ENCODE data around the gene FMOD. TPM values are rescaled to one million over a fixed set of nuclear protein-coding genes. Genes with fewer than 3 reads are reported as not detected.

FMOD gene
- total RNA-seq, 1 donor from 2014 or later, result 0.47 TPM

DNA sequence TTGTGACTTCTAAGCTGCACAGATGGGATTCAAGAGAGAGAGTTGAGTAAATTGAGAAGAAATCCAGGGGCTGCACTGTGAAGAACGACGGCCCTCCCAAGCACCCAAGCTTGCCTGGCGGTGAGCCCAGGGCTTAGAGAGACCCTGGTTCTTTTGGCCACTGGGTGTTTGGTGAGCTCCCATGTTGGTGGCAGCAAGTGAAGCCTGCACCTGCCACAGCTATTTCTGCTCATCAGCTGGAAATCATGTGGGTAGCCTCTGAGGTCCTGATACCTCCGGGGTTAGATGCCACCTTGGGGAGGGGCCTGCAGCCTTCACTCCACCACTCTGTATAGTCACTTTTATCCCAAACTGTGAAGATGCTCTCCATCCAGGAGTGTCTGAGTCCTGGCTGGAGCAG lies 51.8 kb downstream of the FMOD start:
- no peaks in the 10 kb centered on the region for H3K9me3 Mint-ChIP-seq (ENCODE audit: low read depth)
- DNase-seq (ENCODE audit: low spot score), result no peak
- H3K4me1 Mint-ChIP-seq (ENCODE audit: low read depth), result peaks cover 30% of the 10 kb centered on the region
- H3K4me3 Mint-ChIP-seq (ENCODE audit: unreplicated experiment), result no peak overlapping the region
- no peaks in the 10 kb centered on the region for H3K27me3 Mint-ChIP-seq (ENCODE audit: low read depth)
- no peak overlapping the region for H3K27ac Mint-ChIP-seq (ENCODE audit: unreplicated experiment)
- H3K36me3 Mint-ChIP-seq (ENCODE audit: low read depth), result no peaks in the 10 kb centered on the region
- TF ChIP-seq CTCF (IDR thresholded peaks at IDR 0.05), result no peak

DNA sequence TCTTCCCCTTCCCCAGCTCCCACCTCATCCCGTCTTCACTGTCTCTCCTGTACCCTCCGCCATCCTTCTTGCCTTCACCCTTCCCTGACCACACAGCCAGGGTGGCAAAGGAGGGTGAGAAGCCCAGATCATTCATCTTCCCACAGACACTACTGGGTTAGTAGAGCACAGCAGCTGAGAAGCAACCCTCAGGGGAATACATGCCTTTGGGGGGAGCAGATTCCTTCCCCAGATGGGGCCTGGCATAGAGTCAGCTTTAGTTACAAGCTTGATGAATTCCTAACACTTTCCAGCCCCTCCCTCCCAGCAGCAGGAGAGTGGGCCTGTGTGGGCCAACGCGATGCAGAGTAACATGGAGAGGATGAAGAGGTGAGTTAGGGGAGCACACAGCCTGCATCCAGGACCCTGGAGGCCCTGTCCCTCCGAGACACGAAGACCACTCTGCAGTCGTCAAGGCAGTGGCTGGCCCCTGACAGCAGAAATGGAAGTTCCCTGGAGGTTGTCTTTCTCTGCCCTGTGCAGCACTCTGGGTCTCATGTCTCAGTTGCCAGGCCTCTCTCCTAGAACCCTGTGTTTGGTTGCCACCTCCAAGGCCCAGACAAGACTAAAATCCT lies 54.4 kb downstream of the FMOD start:
- no peak for TF ChIP-seq CTCF (IDR thresholded peaks at IDR 0.05)
- Mint-ChIP-seq H3K27ac (ENCODE audit: unreplicated experiment) (peak overlapping the region; percentile 74), H3K4me3 (ENCODE audit: unreplicated experiment) (no peak overlapping the region), H3K9me3 (ENCODE audit: low read depth) (no peaks in the 10 kb centered on the region), H3K36me3 (ENCODE audit: low read depth) (no peaks in the 10 kb centered on the region), H3K4me1 (ENCODE audit: low read depth) (peaks cover 29% of the 10 kb centered on the region), H3K27me3 (ENCODE audit: low read depth) (no peaks in the 10 kb centered on the region)
- no peak for DNase-seq (ENCODE audit: low spot score)

DNA sequence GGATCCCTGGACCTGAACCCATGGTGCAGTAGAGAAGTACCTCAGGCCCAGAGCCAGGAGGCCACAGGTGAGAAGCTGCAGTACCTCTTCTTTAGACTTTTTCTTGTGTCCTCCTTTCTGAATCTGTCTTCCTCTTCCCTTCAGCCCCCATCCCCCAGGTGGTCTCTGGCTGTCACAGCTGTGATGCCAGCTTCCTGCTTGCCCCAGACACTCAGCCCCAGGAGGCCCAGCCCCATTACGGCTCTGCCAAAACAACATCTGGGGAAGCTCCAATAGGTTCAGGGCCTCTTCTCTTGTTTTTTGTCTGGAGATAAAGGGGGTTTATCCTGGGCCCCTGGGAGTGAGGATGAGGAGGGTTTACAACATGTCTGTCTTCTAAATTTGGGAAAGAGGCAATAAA lies 55.1 kb downstream of the FMOD start:
- H3K27me3 Mint-ChIP-seq (ENCODE audit: low read depth), result no peaks in the 10 kb centered on the region
- peaks cover 37% of the 10 kb centered on the region for H3K4me1 Mint-ChIP-seq (ENCODE audit: low read depth)
- no peak for DNase-seq (ENCODE audit: low spot score)
- H3K9me3 Mint-ChIP-seq (ENCODE audit: low read depth), result no peaks in the 10 kb centered on the region
- H3K36me3 Mint-ChIP-seq (ENCODE audit: low read depth), result no peaks in the 10 kb centered on the region
- TF ChIP-seq CTCF (IDR thresholded peaks at IDR 0.05), result no peak
- no peak overlapping the region for H3K27ac Mint-ChIP-seq (ENCODE audit: unreplicated experiment)
- no peak overlapping the region for H3K4me3 Mint-ChIP-seq (ENCODE audit: unreplicated experiment)

DNA sequence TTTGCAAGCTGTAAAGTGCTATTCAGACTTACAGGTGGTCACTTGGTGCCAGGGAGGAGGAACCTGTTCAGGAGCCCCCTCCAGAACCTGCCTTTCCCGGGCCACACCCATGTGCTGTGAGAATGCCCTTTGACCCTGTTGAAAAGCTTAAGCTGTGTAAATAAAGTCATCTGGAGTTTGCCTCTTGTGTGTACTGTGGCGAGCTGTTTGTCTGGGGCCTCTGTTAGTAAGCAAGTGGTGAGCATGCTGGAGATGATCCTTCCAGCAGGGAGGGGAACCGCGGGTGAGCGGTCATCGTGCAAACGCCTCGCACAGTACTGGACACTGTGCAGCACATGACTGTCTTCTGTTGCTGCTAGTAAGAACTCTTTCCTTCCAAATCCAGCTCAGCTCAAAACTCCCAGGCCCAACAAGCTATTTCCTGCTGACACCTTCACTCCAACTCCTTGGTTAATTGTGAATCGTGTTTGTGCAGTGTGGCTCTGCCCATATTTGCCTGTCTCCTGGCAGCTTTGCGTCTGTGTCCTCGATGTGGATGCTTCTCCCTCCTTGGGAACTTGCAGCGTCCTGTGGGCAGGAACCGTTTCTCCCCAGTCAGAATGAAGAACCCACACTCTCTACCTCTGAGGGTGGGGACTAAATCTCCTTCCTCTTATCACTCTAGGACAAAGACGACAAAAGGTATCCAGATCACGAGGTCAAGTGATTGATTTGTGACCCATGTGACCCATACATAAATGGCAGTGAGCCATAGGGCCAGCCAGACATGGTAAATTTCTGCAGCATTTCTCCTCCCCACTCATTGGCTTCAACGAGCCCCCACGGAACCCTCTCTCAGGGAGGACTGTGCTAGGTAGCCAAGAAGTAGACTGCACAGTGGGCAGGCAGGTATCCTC lies 59.5 kb downstream of the FMOD start:
- H3K9me3 Mint-ChIP-seq (ENCODE audit: low read depth), result no peaks in the 10 kb centered on the region
- peaks cover 55% of the 10 kb centered on the region for H3K4me1 Mint-ChIP-seq (ENCODE audit: low read depth)
- no peak for TF ChIP-seq CTCF (IDR thresholded peaks at IDR 0.05)
- DNase-seq (ENCODE audit: low spot score), result no peak
- H3K27ac Mint-ChIP-seq (ENCODE audit: unreplicated experiment), result peak overlapping the region; percentile 12
- H3K27me3 Mint-ChIP-seq (ENCODE audit: low read depth), result no peaks in the 10 kb centered on the region
- no peaks in the 10 kb centered on the region for H3K36me3 Mint-ChIP-seq (ENCODE audit: low read depth)
- H3K4me3 Mint-ChIP-seq (ENCODE audit: unreplicated experiment), result no peak overlapping the region

Other genes starting within 250 kb of the FMOD start
- 0.24 to 2.1 TPM (median 1.7 TPM) in 3 replicates for gene ADORA1, start 223.4 kb downstream of the FMOD start, total RNA-seq
- gene MYBPH, start 175.3 kb downstream of the FMOD start, total RNA-seq, result not detected in 3 replicates
- gene CHI3L1, start 164.4 kb downstream of the FMOD start, total RNA-seq, result not detected in 3 replicates
- gene CHIT1, start 121.4 kb downstream of the FMOD start, total RNA-seq, result not detected in 3 replicates
- 33.2 to 41.3 TPM (median 39.9 TPM) in 3 replicates for gene BTG2, start 45.6 kb downstream of the FMOD start, total RNA-seq
- gene PRELP, start 124.7 kb upstream of the FMOD start, total RNA-seq, result 29.5 to 33.7 TPM (median 33.2 TPM) in 3 replicates
- not detected in 3 replicates for gene OPTC, start 143.0 kb upstream of the FMOD start, total RNA-seq

All from chondrocyte (in vitro differentiated cells).